ENCODE measurements around the gene MRPL58.

GRCh38 chr17:75068750-75069149 is 56.3 kb downstream of the MRPL58 start:
- TF ChIP-seq CTCF (IDR thresholded peaks at IDR 0.05) (no peak), EP300 (IDR thresholded peaks at IDR 0.05) (no peak)
